ENCODE data around the gene CNPY4.

The CNPY4 gene, protein sequence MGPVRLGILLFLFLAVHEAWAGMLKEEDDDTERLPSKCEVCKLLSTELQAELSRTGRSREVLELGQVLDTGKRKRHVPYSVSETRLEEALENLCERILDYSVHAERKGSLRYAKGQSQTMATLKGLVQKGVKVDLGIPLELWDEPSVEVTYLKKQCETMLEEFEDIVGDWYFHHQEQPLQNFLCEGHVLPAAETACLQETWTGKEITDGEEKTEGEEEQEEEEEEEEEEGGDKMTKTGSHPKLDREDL

DNA sequence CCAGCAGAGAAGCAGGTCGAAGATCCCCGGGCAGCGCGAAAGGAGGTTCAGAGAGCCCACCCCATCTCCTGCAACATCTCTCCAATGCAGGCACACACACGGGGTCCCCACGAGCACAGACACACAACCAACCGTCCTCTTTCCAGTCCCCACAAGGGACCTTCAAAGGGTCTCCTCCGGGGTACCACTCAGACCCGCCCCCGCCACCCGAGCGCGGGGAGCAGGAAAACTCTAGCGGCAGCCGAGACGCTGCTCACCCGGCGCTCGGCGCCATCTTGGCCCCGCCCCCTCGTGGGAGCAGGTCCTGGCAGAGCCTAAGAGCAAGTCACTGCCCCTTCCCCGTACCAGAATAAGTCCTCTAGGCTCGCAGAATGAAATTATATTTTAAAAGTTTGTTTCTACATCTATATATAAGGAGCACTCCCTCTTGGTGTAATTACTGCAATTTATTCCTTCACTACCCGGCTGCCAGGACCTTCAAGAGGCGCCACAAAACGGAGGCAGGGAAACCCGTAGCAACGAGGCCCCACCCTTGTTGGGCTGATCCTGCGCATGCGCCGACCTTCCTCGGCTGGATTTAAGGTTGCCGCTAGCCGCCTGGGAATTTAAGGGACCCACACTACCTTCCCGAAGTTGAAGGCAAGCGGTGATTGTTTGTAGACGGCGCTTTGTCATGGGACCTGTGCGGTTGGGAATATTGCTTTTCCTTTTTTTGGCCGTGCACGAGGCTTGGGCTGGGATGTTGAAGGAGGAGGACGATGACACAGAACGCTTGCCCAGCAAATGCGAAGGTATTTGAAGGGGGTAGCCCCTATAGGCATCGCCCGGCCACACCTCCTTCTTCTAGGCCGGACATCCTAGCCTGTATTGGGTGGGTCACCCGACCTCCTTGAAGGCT is at the start of gene CNPY4, which contains the start of gene TAF6:
Gene CNPY4 (plus strand): TSS at position 563 of the 898 bp plus-strand sequence. CDS start 111 bp downstream, at position 674.
Gene TAF6 (minus strand): TSS at position 287 of the 898 bp plus-strand sequence. CDS start 5,149 bp downstream, outside the sequence.
- peak; percentile 82 to 92 for DNase-seq (ENCODE audit: low read depth in 2 of 2)

DNA sequence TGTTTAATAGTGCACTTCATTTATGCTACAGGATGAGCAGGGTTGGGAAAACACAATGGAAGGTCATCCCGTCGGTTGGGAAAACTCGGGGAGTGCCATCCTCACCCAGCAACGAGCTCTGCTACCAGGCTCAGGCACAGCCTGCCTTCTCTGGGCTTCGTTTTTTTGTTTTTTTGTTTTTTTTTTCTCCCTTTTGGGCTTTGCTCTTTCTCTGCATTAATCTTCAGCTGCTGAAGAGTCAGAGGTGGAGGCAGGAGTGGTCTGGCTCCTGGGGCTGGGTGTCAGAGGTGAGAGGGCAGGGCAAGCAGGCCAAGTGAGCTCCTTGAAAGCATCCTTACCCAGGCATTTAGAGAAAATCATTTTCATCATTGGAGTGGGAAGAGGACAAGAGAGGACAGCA is 49.4 kb upstream of the CNPY4 start:
- no peak for DNase-seq (ENCODE audit: low read depth in 2 of 2)

DNA sequence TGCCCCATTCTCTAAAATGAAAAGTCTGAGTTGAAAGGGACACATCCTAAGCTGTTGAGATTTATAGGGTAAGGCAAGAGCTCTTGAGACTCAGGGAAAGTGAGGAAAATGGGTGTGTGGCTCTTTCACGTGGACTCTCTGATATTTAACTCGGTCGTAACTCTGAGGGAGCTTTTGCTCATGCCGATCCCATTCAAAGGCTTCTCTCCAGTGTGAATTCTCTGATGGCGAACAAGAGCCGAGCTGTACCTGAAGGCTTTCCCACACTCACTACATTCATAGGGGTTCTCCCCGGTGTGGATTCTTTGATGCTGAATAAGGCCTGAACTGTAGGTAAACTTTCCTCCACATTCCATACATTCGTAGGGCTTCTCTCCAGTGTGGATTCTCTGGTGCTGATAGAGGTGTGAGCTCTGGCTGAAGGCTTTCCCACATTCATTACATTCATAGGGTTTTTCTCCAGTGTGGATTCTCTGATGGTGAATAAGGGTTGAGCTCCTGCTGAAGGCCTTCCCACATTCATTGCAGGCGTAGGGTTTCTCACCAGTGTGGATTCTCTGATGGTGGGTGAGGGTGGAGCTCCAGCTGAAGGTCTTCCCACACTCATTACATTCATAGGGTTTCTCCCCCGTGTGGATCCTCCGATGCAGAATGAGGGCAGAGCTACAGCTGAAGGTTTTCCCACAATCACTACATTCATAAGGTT is 48.3 kb upstream of the CNPY4 start:
- DNase-seq (ENCODE audit: low read depth in 2 of 2) = no peak

DNA sequence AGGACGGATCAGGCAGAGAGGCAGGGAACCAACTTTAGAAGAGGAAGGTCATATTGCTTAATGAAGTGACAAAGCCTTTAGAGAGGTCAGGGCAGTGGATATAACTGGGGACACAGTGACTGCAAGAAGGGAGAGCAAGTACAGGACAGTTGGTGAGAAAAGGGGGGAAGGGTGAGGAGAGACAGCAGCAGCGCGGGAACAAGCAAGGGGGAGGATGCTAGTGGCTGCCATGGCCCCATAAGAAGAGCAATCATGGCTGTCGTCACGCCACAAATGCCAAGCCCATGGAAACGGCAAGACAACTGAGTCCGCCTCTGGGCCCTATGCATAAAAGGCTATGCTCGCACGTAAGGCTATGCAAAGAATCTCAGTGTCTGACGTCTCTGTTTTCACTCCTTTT is 47.0 kb upstream of the CNPY4 start:
- DNase-seq (ENCODE audit: low read depth in 2 of 2) = no peak

DNA sequence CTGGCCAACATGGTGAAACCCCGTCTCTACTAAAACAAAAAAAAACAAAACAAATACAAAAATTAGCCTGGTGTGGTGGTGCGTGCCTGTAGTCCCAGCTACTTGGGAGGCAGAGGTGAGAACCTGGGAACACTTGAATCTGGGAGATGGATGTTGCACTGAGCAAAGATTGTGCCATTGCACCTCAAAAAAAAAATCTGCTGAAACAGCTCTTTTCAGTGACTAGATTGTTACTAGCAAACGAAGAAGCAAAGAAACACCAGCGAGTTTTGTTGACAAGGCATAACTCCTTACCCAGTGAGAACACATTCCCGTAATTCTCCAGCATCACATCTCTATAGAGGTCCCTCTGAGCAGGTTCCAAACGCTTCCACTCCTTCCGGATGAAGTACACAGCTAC is 44.6 kb upstream of the CNPY4 start:
- DNase-seq (ENCODE audit: low read depth in 2 of 2) = no peak

DNA sequence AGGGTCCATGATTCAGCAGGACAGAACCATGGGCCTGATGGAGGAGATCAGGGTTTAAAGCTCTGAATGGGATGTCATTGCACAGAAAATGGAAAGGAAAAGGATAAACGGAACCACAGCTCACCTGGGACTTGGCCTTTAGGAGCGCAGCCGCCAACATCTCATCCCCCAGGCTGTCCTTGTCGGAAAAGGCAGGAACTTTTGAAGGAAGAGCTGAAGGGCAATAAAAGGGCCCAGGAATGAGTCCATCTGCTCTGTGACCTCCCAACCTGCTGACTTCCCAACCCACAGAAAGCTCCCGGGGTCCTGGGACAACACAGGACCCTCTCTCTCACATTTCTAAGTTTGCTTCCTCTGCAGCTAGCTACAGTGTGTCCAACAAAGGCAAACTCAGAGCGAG is 44.0 kb upstream of the CNPY4 start:
- DNase-seq (ENCODE audit: low read depth in 2 of 2) = no peak

DNA sequence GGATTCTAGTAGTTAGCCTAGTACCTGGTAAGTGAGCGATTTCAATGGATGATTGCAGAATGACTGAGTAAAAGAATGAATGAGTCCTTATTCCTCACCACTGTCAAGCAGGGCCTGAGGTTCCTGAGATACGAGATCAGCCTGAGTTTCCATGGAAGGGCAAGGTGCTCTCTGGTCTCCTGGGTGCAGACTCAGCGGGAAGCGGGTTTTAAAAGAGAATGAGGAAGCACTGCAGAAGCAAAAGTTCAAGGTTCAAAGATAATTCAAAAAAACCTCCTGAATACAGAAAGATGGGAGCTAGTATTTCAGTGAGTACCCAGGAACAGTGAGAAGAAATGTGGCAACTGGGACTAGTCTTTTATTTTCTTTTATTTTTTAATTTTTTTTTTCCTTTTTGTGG is 42.2 kb upstream of the CNPY4 start:
- DNase-seq (ENCODE audit: low read depth in 2 of 2) = no peak

DNA sequence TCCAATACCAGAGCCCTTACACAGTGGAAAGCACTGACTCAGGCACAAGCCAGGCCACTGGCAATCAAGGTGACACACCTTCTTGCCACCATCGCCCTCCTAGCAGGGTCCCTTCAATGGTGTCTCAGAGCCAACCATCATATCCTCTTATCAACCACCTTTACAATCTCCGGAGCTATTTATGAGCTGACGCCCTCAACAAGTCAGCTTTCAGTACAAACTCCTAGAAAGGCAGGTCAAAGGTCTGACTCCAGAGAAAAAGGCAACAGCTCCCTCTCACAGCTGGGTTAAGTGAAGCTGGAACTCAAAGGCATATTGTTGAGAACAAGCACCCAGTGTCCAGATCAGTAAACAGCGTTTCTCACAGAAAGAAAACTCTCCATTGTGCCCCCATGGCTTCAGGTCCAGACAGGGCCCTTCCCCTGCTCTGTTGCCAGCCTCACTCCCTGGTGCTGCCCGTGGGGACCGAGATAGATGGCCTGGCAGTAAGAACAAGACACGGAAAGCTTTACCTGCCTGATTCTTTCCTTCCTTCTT is 40.3 kb upstream of the CNPY4 start:
- DNase-seq (ENCODE audit: low read depth in 2 of 2) = no peak

DNA sequence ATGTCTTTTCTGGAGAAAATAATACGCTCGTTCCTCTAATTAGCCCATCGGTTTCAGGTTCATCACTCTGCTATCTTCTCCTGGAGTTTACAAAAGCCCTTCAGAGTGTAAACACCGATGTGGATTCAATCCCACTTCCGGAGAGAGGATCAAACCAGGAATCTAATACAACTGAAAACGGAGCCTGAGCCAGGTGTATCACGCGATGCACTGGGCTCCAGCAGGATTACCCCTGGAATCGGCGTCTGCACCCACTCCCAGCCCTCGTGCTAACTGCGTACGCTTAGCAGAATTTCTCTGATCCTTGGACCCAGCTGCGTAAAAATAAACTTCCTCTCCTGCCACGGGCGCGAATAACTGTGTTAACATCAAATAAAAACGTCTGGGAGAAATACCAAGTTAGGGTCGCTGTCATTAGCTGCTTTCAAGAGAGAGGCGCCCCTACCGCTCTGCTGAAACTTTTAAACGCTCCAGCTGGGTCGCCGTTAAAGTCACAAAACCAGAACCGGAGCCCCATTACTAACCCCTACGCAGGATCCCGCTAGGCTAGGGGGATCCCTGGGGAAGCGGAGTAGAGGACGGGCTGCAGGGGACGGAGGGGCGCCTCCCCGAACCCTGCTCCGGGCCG is 38.4 kb upstream of the CNPY4 start:
- DNase-seq (ENCODE audit: low read depth in 2 of 2) = no peak

DNA sequence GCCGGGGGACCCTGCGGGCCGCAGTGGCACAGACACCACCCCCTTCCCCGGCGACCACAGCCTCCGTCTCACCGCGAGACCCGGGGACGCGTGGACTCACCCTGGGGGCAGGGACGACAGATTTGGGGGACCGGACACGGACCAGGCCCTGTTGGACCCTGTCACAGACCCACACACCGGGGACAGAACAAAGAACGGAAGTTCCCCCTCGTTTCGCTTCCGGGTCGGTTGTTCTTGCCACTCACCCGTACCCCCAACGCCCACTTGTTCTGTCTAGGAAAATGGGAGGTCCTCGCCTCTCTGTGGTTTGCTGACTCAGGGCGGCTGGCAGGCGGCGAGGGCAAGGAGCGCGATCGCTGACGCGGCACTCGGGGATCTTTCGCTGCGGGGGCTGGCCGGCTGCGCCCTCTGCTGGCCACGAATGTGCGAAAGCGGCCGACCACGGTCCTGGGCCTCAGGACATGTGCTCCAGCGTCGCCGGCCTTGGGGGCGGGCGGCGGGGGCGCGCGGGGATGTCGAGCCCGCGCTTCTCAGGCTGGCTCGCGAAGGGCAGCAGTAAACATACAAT is 37.8 kb upstream of the CNPY4 start, which contains the start of gene ZNF3:
Gene ZNF3 (minus strand): TSS at position 189 of the 568 bp plus-strand sequence. CDS start 4,366 bp downstream, outside the sequence.
- DNase-seq (ENCODE audit: low read depth in 2 of 2) = peak; percentile 97 to 98

DNA sequence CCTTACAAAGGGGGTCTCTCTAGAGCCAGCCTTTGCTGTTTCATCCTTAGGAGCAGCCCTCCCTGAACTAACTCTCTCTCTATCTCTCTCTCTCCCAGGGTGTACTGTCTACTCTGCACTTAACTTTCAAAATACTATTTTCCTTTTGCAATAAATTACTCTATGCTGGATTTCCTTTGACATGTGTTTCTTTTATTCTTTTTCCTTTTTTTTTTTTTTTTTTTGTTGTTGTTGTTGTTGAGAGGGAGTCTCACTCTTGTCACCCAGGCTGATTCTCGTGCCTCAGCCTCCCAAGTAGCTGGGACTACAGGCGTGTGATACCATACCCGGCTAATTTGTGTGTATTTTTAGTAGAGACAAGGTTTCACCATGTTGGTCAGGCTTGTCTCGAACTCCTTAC is 36.5 kb upstream of the CNPY4 start:
- DNase-seq (ENCODE audit: low read depth in 2 of 2) = no peak

DNA sequence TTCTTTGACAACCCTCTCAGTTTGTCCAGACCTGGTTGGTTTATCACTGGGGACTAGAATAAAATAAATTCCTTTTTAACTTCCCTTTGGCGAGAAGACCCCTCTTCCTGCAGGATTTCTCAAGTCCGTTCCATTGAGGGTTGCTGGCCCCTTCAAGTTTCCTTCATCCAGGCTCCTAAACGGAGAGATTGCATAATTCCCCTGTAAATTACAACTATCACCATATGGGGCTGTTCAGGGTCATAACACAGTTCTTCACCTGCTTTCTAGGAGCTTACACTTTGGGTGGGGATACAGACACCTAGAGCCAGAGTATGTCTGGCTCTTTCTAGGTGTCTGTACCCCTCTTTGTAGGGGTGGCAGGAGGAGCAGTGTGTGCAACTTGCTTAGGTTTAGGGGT is 33.9 kb upstream of the CNPY4 start:
- no peak for DNase-seq (ENCODE audit: low read depth in 2 of 2)

DNA sequence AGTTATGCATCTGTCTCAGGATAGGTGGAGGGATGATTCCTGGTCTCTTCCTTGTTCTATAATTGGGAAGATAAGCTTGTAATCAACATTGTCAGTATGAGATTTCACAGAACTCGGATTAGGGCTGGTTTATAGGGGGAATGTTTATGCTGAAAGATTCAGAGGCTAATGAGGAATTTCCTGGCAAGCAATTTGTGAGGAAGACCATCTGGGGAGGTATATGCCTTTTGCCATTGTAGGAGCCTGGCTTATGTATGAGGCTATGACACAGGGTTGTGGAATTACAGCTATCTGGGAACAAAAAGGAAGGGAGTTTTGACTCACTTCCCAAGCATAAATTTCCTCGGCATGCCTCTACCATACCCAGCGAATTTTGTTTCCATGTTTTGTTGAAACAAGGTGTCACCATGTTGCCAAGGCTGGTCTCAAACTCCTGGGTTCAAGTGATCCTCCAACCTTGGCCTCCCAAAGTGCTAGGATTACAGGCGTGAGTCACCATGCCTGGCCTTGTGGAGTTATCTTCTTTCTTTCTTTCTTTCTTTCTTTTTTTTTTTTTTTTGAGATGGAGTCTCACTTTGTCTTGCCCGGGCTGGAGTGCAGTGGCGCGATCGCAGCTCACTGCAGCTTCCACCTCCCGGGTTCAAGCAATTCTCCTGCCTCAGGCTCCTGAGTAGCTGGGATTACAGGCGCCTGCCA is 32.2 kb upstream of the CNPY4 start:
- DNase-seq (ENCODE audit: low read depth in 2 of 2) = no peak

DNA sequence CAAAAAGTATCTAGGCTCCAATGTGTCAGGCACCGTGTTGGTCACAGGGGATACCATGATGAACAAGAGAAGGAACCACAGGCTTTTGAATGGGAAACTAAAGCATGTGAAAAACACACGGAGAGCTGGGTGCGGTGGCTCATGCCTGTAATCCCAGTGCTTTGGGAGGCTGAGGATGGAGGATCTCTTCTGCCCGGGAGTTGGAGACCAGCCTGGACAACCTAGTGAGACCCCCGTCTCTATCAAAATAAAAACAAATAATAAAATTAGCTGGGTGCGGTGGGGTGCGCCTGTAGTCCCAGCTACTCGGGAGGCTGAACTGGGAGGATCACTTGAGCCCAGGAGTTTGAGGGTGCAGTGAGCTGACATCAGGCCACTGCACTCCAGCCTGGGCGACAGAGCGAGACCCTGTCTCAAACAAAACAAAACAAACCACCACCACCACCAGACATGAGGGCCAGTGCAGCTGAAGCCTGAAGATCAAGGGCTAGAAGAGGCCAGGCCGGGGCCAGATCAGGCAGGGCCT is 31.3 kb upstream of the CNPY4 start:
- DNase-seq (ENCODE audit: low read depth in 2 of 2) = no peak

DNA sequence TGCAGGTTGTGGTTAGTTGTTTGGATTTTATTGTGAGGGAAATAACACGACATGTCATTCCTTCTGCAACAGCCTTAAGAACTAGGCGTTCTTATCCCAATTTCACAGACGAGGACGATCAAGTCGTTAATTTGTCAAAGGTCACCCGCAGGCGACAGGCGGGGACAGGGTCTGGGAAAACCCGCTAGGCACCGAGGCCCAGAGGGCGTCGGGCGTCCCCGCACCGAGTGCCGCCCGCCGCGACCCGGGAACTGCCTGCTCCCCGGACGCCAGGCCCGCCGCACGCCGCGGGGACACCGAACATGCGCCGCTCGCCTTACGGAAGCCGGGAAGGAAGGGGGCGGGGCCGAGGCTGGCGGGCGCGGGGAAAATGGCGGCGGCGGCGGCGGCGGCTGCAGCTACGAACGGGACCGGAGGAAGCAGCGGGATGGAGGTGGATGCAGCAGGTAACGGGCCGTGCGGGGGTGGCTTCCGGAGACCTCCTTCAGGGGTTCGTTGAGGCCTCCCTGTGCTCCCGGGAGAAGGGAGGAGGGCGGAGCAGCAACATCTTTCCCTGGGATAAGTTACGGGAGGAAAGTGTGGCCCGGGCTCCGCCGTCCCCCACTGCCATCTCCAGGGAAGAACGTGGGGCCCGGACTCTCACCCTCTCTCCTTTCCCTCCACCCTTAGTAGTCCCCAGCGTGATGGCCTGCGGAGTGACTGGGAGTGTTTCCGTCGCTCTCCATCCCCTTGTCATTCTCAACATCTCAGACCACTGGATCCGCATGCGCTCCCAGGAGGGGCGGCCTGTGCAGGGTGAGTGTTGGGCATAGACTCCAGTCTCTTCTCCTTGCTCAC is 30.6 kb upstream of the CNPY4 start, which contains the start of gene COPS6:
Gene COPS6 (plus strand): TSS at position 349 of the 837 bp plus-strand sequence. CDS start 22 bp downstream, at position 371.
- peak; percentile 64 to 65 for DNase-seq (ENCODE audit: low read depth in 2 of 2)

DNA sequence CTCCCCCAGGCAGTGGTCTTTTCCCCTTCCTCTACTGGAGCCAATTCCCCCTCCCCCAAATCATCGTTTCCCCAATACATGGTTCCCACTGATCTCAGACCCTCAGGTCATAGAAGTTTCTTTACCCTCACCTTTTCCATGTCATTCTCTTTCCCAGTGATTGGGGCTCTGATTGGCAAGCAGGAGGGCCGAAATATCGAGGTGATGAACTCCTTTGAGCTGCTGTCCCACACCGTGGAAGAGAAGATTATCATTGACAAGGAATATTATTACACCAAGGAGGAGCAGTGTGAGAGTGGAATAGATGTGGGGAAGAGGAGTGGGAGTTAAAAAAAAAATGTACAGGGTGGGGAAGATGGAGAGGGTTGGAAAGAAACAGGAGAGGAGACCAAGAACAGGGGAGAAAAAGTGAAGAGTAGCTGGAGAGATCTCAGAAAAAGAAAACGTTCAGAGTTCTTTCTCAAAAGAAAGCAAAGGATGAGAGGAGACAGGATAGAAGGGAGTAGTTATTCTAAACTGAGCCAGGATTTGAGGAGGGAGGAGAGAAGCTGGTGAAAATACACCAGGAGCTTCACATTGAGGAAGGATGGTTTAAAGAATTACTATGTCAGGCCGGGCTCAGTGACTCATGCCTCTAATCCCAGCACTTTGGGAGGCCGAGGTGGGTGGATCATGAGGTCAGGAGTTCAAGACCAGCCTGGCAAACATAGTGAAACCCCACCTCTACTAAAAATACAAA is 29.8 kb upstream of the CNPY4 start:
- no peak for DNase-seq (ENCODE audit: low read depth in 2 of 2)

DNA sequence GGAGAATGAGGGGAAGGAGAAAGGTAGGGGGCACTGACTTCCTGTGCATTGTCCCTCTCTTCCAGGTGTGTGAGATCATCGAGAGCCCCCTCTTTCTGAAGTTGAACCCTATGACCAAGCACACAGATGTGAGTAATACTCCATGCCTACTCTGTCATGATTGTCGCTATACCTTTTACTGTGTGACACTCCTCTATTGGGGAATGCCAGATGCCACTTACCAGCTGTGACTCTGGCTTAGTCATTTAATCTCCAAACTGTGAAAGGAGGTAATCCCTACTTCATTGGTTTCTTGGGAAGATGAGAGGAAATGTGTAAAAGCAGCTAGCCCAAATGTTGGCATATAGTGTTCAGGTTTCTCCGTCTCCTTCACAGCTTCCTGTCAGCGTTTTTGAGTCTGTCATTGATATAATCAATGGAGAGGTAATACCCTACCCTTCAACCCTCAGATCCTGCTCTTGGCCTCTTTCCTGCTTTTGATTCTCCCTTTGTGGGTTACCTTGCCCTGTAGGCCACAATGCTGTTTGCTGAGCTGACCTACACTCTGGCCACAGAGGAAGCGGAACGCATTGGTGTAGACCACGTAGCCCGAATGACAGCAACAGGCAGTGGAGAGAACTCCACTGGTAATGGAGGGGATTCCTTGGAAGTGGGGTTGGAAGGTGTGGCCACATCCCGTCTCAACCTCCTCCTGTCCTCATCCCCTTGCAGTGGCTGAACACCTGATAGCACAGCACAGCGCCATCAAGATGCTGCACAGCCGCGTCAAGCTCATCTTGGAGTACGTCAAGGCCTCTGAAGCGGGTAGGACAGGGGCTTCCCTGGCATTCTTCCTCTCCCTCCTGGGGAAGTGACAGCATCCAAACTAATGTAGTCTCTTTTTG is 28.7 kb upstream of the CNPY4 start:
- DNase-seq (ENCODE audit: low read depth in 2 of 2) = no peak

All from stimulated activated CD8-positive, alpha-beta memory T cell treated with anti-CD3 and anti-CD28 coated beads, Interleukin-15, amount 100 ng/mL, for 4 hours (primary cell).